ENCODE results near the gene SH2D3C. TPM values are rescaled to one million over a fixed set of nuclear protein-coding genes. Genes with fewer than 3 reads are reported as not detected.
A peak's percentile ranks its signal among the peaks of the same experiment; 100 is the strongest.

Gene SH2D3C
- total RNA-seq, 1 donor from 2014 or later, result not detected

DNA sequence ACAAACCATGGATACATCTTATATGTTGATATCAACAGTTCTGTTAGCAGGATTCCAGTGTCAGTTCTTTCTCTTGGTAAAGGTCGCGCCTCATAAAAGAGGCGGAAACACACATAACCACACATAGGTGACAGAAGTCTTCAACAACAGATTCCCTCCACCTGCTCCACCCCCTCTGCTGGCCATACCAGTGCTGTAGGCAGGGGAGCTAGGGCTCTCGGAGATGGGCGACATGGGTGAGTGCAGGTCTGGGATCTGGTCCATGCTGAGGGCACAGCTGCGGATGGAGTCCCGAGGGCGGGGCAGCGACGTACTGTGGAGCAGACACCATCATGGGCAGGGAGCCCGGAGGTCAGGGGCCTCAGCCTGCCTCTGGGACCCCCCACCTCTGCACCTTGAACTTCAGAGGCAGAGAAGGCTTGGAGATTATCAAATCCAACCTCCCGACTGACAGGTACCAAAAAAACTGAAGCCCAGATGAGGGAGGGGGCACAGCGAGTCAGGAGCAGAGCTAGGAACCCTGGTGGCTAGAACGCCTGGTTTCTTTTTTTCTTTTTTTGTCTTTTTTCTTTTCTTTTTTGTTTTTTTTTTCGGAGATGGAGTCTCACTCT, 31.4 kb downstream of the SH2D3C start:
- DNase-seq (ENCODE audit: low read depth), result no peak
- FAIRE-seq, result no peak
- Histone ChIP-seq H3K27me3 (ENCODE audit: control insufficient read depth, insufficient read depth, low read length) (no peaks in the 10 kb centered on the region), H3K36me3 (ENCODE audit: control insufficient read depth, insufficient read depth, low read length) (no peaks in the 10 kb centered on the region), H3K4me3 (ENCODE audit: low read depth, low read length) (no peak overlapping the region)
- TF ChIP-seq, protein P1, sequence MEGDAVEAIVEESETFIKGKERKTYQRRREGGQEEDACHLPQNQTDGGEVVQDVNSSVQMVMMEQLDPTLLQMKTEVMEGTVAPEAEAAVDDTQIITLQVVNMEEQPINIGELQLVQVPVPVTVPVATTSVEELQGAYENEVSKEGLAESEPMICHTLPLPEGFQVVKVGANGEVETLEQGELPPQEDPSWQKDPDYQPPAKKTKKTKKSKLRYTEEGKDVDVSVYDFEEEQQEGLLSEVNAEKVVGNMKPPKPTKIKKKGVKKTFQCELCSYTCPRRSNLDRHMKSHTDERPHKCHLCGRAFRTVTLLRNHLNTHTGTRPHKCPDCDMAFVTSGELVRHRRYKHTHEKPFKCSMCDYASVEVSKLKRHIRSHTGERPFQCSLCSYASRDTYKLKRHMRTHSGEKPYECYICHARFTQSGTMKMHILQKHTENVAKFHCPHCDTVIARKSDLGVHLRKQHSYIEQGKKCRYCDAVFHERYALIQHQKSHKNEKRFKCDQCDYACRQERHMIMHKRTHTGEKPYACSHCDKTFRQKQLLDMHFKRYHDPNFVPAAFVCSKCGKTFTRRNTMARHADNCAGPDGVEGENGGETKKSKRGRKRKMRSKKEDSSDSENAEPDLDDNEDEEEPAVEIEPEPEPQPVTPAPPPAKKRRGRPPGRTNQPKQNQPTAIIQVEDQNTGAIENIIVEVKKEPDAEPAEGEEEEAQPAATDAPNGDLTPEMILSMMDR (IDR thresholded peaks at IDR 0.05; ENCODE audit: insufficient read depth, low read length, severe bottlenecking), result no peak

DNA sequence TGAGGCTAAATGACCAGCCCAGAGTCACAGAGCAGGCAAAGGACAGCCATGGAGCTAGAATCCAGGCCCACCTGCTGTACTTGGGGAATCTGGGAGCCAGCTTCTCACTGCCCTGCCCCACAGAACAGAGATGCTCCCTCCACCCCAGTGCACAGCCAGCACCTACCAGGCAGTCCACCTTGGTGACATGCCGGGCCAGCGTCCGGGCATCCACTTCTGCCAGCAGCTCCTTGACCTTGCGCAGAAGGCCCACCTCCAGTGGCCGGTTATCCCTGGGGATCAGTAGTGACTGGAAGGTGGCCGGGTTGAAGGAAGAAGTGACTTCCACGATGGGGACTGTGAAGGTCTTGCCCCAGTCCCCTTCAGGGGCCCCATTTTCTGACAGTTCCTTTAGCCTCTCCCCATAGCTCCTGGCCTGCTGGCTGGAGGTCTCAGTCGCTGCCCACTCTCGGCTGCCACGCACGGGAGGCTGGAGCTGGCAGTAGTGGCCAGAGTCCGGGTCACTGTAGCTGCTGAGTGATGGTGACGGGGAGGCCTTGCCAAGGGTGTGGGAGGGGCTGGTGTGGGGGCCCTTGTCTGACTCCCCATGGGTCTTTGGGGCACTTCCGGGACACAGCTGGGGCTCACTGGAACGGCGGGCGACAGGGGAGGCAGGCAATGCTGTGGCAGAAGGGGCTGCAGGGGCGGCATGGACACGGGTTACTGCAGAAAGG, 33.9 kb downstream of the SH2D3C start:
- TF ChIP-seq, protein P1 (IDR thresholded peaks at IDR 0.05; ENCODE audit: insufficient read depth, low read length, severe bottlenecking), result no peak
- no peaks in the 10 kb centered on the region for H3K36me3 ChIP-seq (ENCODE audit: control insufficient read depth, insufficient read depth, low read length)
- DNase-seq (ENCODE audit: low read depth) (no peak), FAIRE-seq (no peak)
- no peaks in the 10 kb centered on the region for H3K27me3 ChIP-seq (ENCODE audit: control insufficient read depth, insufficient read depth, low read length)
- H3K4me3 ChIP-seq (ENCODE audit: low read depth, low read length), result no peak overlapping the region

DNA sequence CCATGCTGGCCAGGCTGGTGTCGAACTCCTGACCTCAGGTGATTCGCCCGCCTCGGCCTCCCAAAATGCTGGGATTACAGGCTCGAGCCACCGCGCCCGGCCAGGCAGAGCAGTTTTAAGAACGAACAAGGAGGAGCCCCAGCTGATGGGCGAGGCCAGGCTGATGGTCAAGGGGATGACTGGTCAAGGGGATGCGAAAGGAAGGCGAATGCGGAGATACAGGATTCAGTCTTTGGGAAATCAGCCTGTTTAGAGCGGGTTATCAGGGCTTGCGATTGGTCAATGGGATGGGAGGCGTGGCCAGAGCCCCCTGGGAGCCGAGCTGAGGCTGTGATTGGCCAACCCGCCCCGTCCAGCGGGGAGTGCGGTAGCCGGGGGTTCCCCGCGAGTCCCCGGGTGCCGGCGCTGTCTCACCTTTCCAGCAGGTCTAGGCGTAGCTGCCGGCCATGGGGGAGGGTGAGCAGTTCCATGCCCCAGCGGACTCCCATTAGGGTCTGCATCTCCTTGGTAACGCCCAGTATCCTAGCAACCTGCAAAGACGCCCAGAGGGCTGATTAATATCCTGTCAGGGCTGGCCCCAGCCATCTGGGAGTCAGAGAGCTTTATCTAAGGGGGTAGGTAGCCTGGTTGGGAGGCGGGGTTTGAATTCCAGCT, 35.9 kb downstream of the SH2D3C start:
- FAIRE-seq (no peak), DNase-seq (ENCODE audit: low read depth) (peak; percentile 75)
- Histone ChIP-seq H3K4me3 (ENCODE audit: low read depth, low read length) (no peak overlapping the region), H3K36me3 (ENCODE audit: control insufficient read depth, insufficient read depth, low read length) (no peaks in the 10 kb centered on the region), H3K27me3 (ENCODE audit: control insufficient read depth, insufficient read depth, low read length) (no peaks in the 10 kb centered on the region)
- TF ChIP-seq, protein P1 (IDR thresholded peaks at IDR 0.05; ENCODE audit: insufficient read depth, low read length, severe bottlenecking), result no peak

GRCh38 chr9:127741831-127742434, 36.5 kb downstream of the SH2D3C start:
- FAIRE-seq (no peak), DNase-seq (ENCODE audit: low read depth) (peak; percentile 19)
- Histone ChIP-seq H3K4me3 (ENCODE audit: low read depth, low read length) (no peak overlapping the region), H3K36me3 (ENCODE audit: control insufficient read depth, insufficient read depth, low read length) (no peaks in the 10 kb centered on the region), H3K27me3 (ENCODE audit: control insufficient read depth, insufficient read depth, low read length) (no peaks in the 10 kb centered on the region)
- TF ChIP-seq, protein P1 (IDR thresholded peaks at IDR 0.05; ENCODE audit: insufficient read depth, low read length, severe bottlenecking), result no peak

- no peak overlapping the region for H3K4me3 ChIP-seq (ENCODE audit: low read depth, low read length)
- FAIRE-seq, result no peak
- TF ChIP-seq, protein P1 (IDR thresholded peaks at IDR 0.05; ENCODE audit: insufficient read depth, low read length, severe bottlenecking), result no peak
- peak; percentile 67 for DNase-seq (ENCODE audit: low read depth)
- H3K36me3 ChIP-seq (ENCODE audit: control insufficient read depth, insufficient read depth, low read length), result no peaks in the 10 kb centered on the region
- H3K27me3 ChIP-seq (ENCODE audit: control insufficient read depth, insufficient read depth, low read length), result no peaks in the 10 kb centered on the region
These were observed 38.7 kb downstream of the SH2D3C start for GRCh38 chr9:127739614-127740330.
